SU-DHL-6 (cell line): Measurements from ENCODE around the gene CPNE1.
"Not testable (repeated sequence)": the region's sequence is repeated elsewhere in the genome, so short reads cannot be mapped to it uniquely, and the experiment has no call there.

Experiments
- EZH2phosphoT487 ChIP-seq: fragments of 200-600 bp; sonication (generic), shearing (Covaris generic); conservative IDR thresholded peaks from 2 replicates; pipeline ENCODE4 v1.6.1; 2018; ENCODE audit warnings: mild to moderate bottlenecking, antibody characterized with exemption, low read length, moderate library complexity, mixed read lengths
- TF ChIP-seq, protein P1 (sequence below): fragments of 200-600 bp; sonication (generic); IDR thresholded peaks from one replicate; pipeline ENCODE4 v1.5.1; 2017; ENCODE audit warnings: antibody characterized with exemption, mild to moderate bottlenecking, low read length, moderate library complexity; ENCODE audit not compliant: insufficient read depth, poor library complexity, severe bottlenecking

DNA sequence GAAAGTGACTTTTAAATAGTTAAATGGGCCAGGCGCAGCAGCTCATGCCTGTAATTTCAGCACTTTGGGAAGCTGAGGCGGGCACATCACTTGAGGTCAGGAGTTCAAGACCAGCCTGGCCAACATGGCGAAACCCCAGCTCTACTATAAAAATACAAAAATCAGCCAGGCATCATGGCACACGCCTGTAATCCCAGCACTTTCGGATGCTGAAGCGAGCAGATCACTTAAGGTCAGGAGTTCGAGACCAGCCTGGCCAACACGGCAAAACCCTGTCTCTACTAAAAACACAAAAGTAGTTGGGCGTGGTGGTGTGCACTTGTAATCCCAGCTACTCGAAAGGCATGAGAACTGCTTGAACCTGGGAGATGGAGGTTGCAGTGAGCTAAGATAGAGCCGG, 41.2 kb upstream of the CPNE1 start:
- TF ChIP-seq EZH2phosphoT487, result not testable (repeated sequence)
- TF ChIP-seq, protein P1, sequence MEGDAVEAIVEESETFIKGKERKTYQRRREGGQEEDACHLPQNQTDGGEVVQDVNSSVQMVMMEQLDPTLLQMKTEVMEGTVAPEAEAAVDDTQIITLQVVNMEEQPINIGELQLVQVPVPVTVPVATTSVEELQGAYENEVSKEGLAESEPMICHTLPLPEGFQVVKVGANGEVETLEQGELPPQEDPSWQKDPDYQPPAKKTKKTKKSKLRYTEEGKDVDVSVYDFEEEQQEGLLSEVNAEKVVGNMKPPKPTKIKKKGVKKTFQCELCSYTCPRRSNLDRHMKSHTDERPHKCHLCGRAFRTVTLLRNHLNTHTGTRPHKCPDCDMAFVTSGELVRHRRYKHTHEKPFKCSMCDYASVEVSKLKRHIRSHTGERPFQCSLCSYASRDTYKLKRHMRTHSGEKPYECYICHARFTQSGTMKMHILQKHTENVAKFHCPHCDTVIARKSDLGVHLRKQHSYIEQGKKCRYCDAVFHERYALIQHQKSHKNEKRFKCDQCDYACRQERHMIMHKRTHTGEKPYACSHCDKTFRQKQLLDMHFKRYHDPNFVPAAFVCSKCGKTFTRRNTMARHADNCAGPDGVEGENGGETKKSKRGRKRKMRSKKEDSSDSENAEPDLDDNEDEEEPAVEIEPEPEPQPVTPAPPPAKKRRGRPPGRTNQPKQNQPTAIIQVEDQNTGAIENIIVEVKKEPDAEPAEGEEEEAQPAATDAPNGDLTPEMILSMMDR, result not testable (repeated sequence)
